Measurements from ENCODE around the gene MVD.

Gene MVD

GRCh38 chr16:88631384-88631783 is 31.5 kb downstream of the MVD start:
- no peak for TF ChIP-seq POLR2A (IDR thresholded peaks at IDR 0.05; ENCODE audit: low read depth, low read length)
- no peak for FAIRE-seq
- no peak for DNase-seq (ENCODE audit: insufficient read length, low spot score)

GRCh38 chr16:88630941-88631340 is 31.9 kb downstream of the MVD start:
- DNase-seq (ENCODE audit: insufficient read length, low spot score): no peak
- no peak for FAIRE-seq

GRCh38 chr16:88630433-88630832 is 32.5 kb downstream of the MVD start:
- TF ChIP-seq POLR2A (IDR thresholded peaks at IDR 0.05; ENCODE audit: low read depth, low read length): no peak
- no peak for FAIRE-seq
- no peak for DNase-seq (ENCODE audit: insufficient read length, low spot score)

More at GRCh38 chr16:88630941-88631340, 31.9 kb downstream of the MVD start:
- no peak for TF ChIP-seq POLR2A (IDR thresholded peaks at IDR 0.05; ENCODE audit: low read depth, low read length)

GRCh38 chr16:88629835-88630234 is 33.1 kb downstream of the MVD start:
- no peak for TF ChIP-seq POLR2A (IDR thresholded peaks at IDR 0.05; ENCODE audit: low read depth, low read length)
- DNase-seq (ENCODE audit: insufficient read length, low spot score) (no peak), FAIRE-seq (no peak)

GRCh38 chr16:88628512-88628974 is 34.3 kb downstream of the MVD start:
- no peak for DNase-seq (ENCODE audit: insufficient read length, low spot score)

GRCh38 chr16:88627531-88628411 is 35.1 kb downstream of the MVD start:
- FAIRE-seq (no peak), DNase-seq (ENCODE audit: insufficient read length, low spot score) (no peak)
- no peak for TF ChIP-seq POLR2A (IDR thresholded peaks at IDR 0.05; ENCODE audit: low read depth, low read length)

More at GRCh38 chr16:88628512-88628974, 34.3 kb downstream of the MVD start:
- no peak for TF ChIP-seq POLR2A (IDR thresholded peaks at IDR 0.05; ENCODE audit: low read depth, low read length)
- FAIRE-seq: no peak

GRCh38 chr16:88626646-88627045 is 36.2 kb downstream of the MVD start:
- DNase-seq (ENCODE audit: insufficient read length, low spot score): no peak
- FAIRE-seq: no peak
- TF ChIP-seq POLR2A (IDR thresholded peaks at IDR 0.05; ENCODE audit: low read depth, low read length): no peak

- TF ChIP-seq POLR2A (IDR thresholded peaks at IDR 0.05; ENCODE audit: low read depth, low read length): no peak
- no peak for DNase-seq (ENCODE audit: insufficient read length, low spot score)
- FAIRE-seq: no peak
These were observed 37.8 kb downstream of the MVD start for GRCh38 chr16:88624977-88625576.

GRCh38 chr16:88624481-88624880 is 38.4 kb downstream of the MVD start:
- DNase-seq (ENCODE audit: insufficient read length, low spot score) (no peak), FAIRE-seq (no peak)
- TF ChIP-seq POLR2A (IDR thresholded peaks at IDR 0.05; ENCODE audit: low read depth, low read length): no peak

GRCh38 chr16:88623858-88624257 is 39.0 kb downstream of the MVD start:
- FAIRE-seq (no peak), DNase-seq (ENCODE audit: insufficient read length, low spot score) (no peak)
- no peak for TF ChIP-seq POLR2A (IDR thresholded peaks at IDR 0.05; ENCODE audit: low read depth, low read length)

GRCh38 chr16:88622866-88623265 is 40.0 kb downstream of the MVD start:
- FAIRE-seq: no peak
- TF ChIP-seq POLR2A (IDR thresholded peaks at IDR 0.05; ENCODE audit: low read depth, low read length): no peak
- DNase-seq (ENCODE audit: insufficient read length, low spot score): no peak

- TF ChIP-seq POLR2A (IDR thresholded peaks at IDR 0.05; ENCODE audit: low read depth, low read length): no peak
- DNase-seq (ENCODE audit: insufficient read length, low spot score) (no peak), FAIRE-seq (no peak)
These were observed 40.8 kb downstream of the MVD start for GRCh38 chr16:88622125-88622524.

GRCh38 chr16:88619859-88620815 is 42.8 kb downstream of the MVD start:
- no peak for TF ChIP-seq POLR2A (IDR thresholded peaks at IDR 0.05; ENCODE audit: low read depth, low read length)
- DNase-seq (ENCODE audit: insufficient read length, low spot score) (no peak), FAIRE-seq (no peak)
